H1 (cell line): ENCODE results near the gene SLC2A1. TPM values are rescaled to one million over a fixed set of nuclear protein-coding genes. Genes with fewer than 3 reads are reported as not detected.

ENCODE experiments used
- CTCF ChIA-PET: fragments of 300-600 bp; sonication (Branson Sonifier 250); formaldehyde crosslinking; loops from one replicate; lab custom pipeline; 2021; ENCODE audit not compliant: partially characterized antibody; lab: Charles Lee
- POLR2A ChIA-PET: fragments of 300-600 bp; sonication (Branson Sonifier 250); formaldehyde crosslinking; loops from one replicate; lab custom pipeline; 2021; ENCODE audit warnings: inconsistent platforms; ENCODE audit not compliant: partially characterized antibody; lab: Charles Lee
- DNase-seq, 2 experiments: peaks; one replicate each; pipeline versions ENCODE4 v3.0.0 to v3.0.0-alpha.2; 2010 to 2022; ENCODE audit warnings: low spot score in 2 of 2, low read depth in 1 of 2, mixed read lengths in 1 of 2
- FAIRE-seq: peaks from 2 replicates; lab custom pipeline; 2011; peaks lifted over from hg19 to GRCh38; lab: Jason Lieb, UNC
- H2AFZ ChIP-seq: 2 replicates; pipeline ENCODE4 v1.8.1; 2012; ENCODE audit warnings: low read length, inconsistent platforms
- H2AK5ac ChIP-seq: 2 replicates; pipeline ENCODE4 v1.6.1; 2013; ENCODE audit warnings: low read depth, low read length
- H2BK120ac ChIP-seq: replicated peaks from 2 replicates; pipeline ENCODE3; 2013; ENCODE audit warnings: low read depth, low read length, inconsistent platforms
- H2BK12ac ChIP-seq: 2 replicates; pipeline ENCODE4 v1.6.1; 2013; ENCODE audit warnings: low read depth, low read length
- H2BK15ac ChIP-seq: 2 replicates; pipeline ENCODE4 v1.6.1; 2013; ENCODE audit warnings: low read length
- H2BK20ac ChIP-seq: 2 replicates; pipeline ENCODE4 v1.6.1; 2013; ENCODE audit warnings: low read length
- H2BK5ac ChIP-seq: 2 replicates; pipeline ENCODE4 v1.6.1; 2013; ENCODE audit warnings: low read depth, low read length
- H3K14ac ChIP-seq: 2 replicates; pipeline ENCODE4 v1.6.1; 2013; ENCODE audit warnings: inconsistent platforms; ENCODE audit not compliant: insufficient read length
- H3K18ac ChIP-seq: 2 replicates; pipeline ENCODE4 v1.6.1; 2013; ENCODE audit warnings: low read length; ENCODE audit errors: extremely low read depth
- H3K23ac ChIP-seq: 2 replicates; pipeline ENCODE4 v1.6.1; 2013; ENCODE audit warnings: inconsistent platforms; ENCODE audit not compliant: insufficient read length
- H3K23me2 ChIP-seq: 2 replicates; pipeline ENCODE4 v1.6.1; 2013; ENCODE audit warnings: low read depth, low read length
- H3K27ac ChIP-seq: 2 replicates; pipeline ENCODE4 v1.6.1; 2011; ENCODE audit warnings: low read depth, low read length, inconsistent platforms
- H3K27me3 ChIP-seq, 4 experiments: replicated peaks in 1 of 4; 1 replicate in 1 of 4; 2 replicates in 3 of 4; pipeline versions ENCODE4 v1.6.1 to v1.8.1; 2011 to 2013; ENCODE audit warnings: low read length in 3 of 4, mild to moderate bottlenecking in 3 of 4, inconsistent platforms in 2 of 4, mixed read lengths in 2 of 4, moderate library complexity in 1 of 4; ENCODE audit not compliant: control insufficient read depth in 3 of 4, insufficient read depth in 3 of 4; ENCODE audit errors: extremely low read depth in 1 of 4
- H3K36me3 ChIP-seq, 4 experiments: 2 replicates each; pipeline versions ENCODE4 v1.6.1 to v1.8.1; 2011 to 2013; ENCODE audit warnings: mild to moderate bottlenecking in 4 of 4, low read length in 3 of 4, moderate library complexity in 2 of 4, control low read depth in 1 of 4, inconsistent platforms in 1 of 4; ENCODE audit not compliant: insufficient read depth in 4 of 4, control insufficient read depth in 2 of 4
- H3K4ac ChIP-seq: replicated peaks from 2 replicates; pipeline ENCODE3; 2013; ENCODE audit warnings: low read length, low read depth, mixed read lengths, inconsistent platforms; ENCODE audit not compliant: insufficient read length
- H3K4me1 ChIP-seq, 4 experiments: replicated peaks in 1 of 4; 1 replicate in 1 of 4; 2 replicates in 3 of 4; pipeline versions ENCODE4 v1.6.1 to v1.8.1; 2011 to 2013; ENCODE audit warnings: low read length in 3 of 4, inconsistent platforms in 2 of 4, mixed read lengths in 1 of 4; ENCODE audit not compliant: insufficient read depth in 4 of 4, control insufficient read depth in 3 of 4
- H3K4me2 ChIP-seq, 2 experiments: 2 replicates each; pipeline versions ENCODE4 v1.6.1 to v1.8.1; 2011 to 2013; ENCODE audit warnings: low read depth in 2 of 2, low read length in 2 of 2, control low read depth in 1 of 2, inconsistent platforms in 1 of 2, mild to moderate bottlenecking in 1 of 2; ENCODE audit not compliant: insufficient read depth in 1 of 2
- H3K4me3 ChIP-seq, 4 experiments: fragments of 200-600, 300-600 bp in 1 of 4; sonication (generic), shearing (Covaris generic), sonication (Bioruptor Twin) in 1 of 4; 2 replicates each; pipeline versions ENCODE4 v1.5.1 to v1.8.1; 2011 to 2016; ENCODE audit warnings: low read length in 4 of 4, low read depth in 3 of 4, control low read depth in 2 of 4, inconsistent platforms in 2 of 4, mild to moderate bottlenecking in 2 of 4, mixed read lengths in 1 of 4, moderate library complexity in 1 of 4; ENCODE audit not compliant: insufficient read depth in 2 of 4; ENCODE audit errors: extremely low read depth in 1 of 4
- H3K56ac ChIP-seq: replicated peaks from 2 replicates; pipeline ENCODE3; 2013; ENCODE audit warnings: low read depth, mild to moderate bottlenecking, mixed read lengths, low read length, inconsistent platforms; ENCODE audit not compliant: insufficient read length
- H3K79me1 ChIP-seq: 2 replicates; pipeline ENCODE4 v1.6.1; 2013; ENCODE audit warnings: low read depth, low read length, control low read depth
- H3K79me2 ChIP-seq, 2 experiments: 2 replicates each; pipeline versions ENCODE4 v1.6.1 to v1.8.1; 2012 to 2013; ENCODE audit warnings: low read length in 2 of 2, mild to moderate bottlenecking in 2 of 2, inconsistent platforms in 1 of 2; ENCODE audit not compliant: insufficient read depth in 2 of 2, control insufficient read depth in 1 of 2
- H3K9ac ChIP-seq, 4 experiments: replicated peaks in 1 of 4; 1 replicate in 1 of 4; 2 replicates in 3 of 4; pipeline versions ENCODE4 v1.6.1 to v1.8.1; 2011 to 2013; ENCODE audit warnings: low read depth in 3 of 4, low read length in 3 of 4, control low read depth in 2 of 4, mild to moderate bottlenecking in 2 of 4, moderate library complexity in 2 of 4, inconsistent platforms in 1 of 4; ENCODE audit errors: extremely low read depth in 1 of 4
- H3K9me3 ChIP-seq, 2 experiments: 2 replicates each; pipeline versions ENCODE4 v1.6.1 to v1.8.1; 2012 to 2013; ENCODE audit warnings: mild to moderate bottlenecking in 2 of 2, moderate library complexity in 2 of 2, control low read depth in 1 of 2, inconsistent platforms in 1 of 2, low read depth in 1 of 2, low read length in 1 of 2, mixed read lengths in 1 of 2; ENCODE audit not compliant: insufficient read depth in 2 of 2
- H4K20me1 ChIP-seq, 2 experiments: replicated peaks in 1 of 2; 2 replicates each; pipeline versions ENCODE3 to v1.8.1; 2011 to 2013; ENCODE audit warnings: inconsistent platforms in 2 of 2, low read length in 2 of 2, mild to moderate bottlenecking in 1 of 2; ENCODE audit not compliant: insufficient read depth in 2 of 2, control insufficient read depth in 1 of 2
- H4K5ac ChIP-seq: 2 replicates; pipeline ENCODE4 v1.6.1; 2013; ENCODE audit warnings: low read length, low read depth, mixed read lengths, inconsistent platforms; ENCODE audit not compliant: insufficient read length
- H4K8ac ChIP-seq: 2 replicates; pipeline ENCODE4 v1.8.0; 2013; ENCODE audit warnings: mild to moderate bottlenecking, moderate library complexity, low read length, inconsistent platforms; ENCODE audit not compliant: insufficient read depth; ENCODE audit errors: extremely low read depth
- H4K91ac ChIP-seq: replicated peaks from 2 replicates; pipeline ENCODE3; 2013; ENCODE audit warnings: low read length, mixed read lengths, inconsistent platforms; ENCODE audit not compliant: insufficient read length
- E2F6 ChIP-seq: IDR thresholded peaks from 2 replicates; pipeline ENCODE4 v1.6.1; 2012; ENCODE audit warnings: inconsistent platforms
- EGR1 ChIP-seq: IDR thresholded peaks from 2 replicates; pipeline ENCODE4 v1.6.1; 2011; ENCODE audit warnings: low read depth, low read length, borderline replicate concordance
- KDM5A ChIP-seq: fragments of 200-600 bp; IDR thresholded peaks from 2 replicates; pipeline ENCODE4 v1.7.1; 2012; ENCODE audit warnings: mild to moderate bottlenecking, low read length, inconsistent platforms, mixed read lengths
- SUZ12 ChIP-seq: fragments of 200-600 bp; sonication (generic); IDR thresholded peaks from 2 replicates; pipeline ENCODE4 v1.6.1; 2012; ENCODE audit warnings: mild to moderate bottlenecking, inconsistent platforms, low read length, moderate library complexity, mixed read lengths
- TAF1 ChIP-seq: IDR thresholded peaks from 2 replicates; pipeline ENCODE4 v1.6.1; 2011; ENCODE audit warnings: mild to moderate bottlenecking, low read depth, low read length
- WGBS, 2 experiments: shearing (Covaris generic) in 1 of 2; methylation state at CpG; one replicate each; pipeline versions ENCODE4 v1.1.6 to v1.1.7; 2013 to 2015; ENCODE audit warnings: low lambda C conversion rate in 2 of 2, mixed read lengths in 2 of 2, inconsistent platforms in 1 of 2, low coverage in 1 of 2, missing lambda C conversion rate in 1 of 2; ENCODE audit not compliant: insufficient replicate concordance in 2 of 2, insufficient coverage in 1 of 2, insufficient read length in 1 of 2; ENCODE audit errors: extremely low coverage in 1 of 2, missing lambda C conversion rate in 1 of 2; 5-methylcytosine and 5-hydroxymethylcytosine counted together
- polyA plus RNA-seq, 7 experiments: library from polyadenylated mRNA; depleted of rRNA in 3 of 7; stranded (reverse) in 5 of 7; unstranded in 2 of 7; fragments of >200 nt in 5 of 7; fragments of 200-250 nt in 2 of 7; gene quantifications; 1 replicate in 5 of 7; 2 replicates in 1 of 7; 4 replicates in 1 of 7; pipeline versions ENCODE4 v1.2.1 to v1.2.3, GENCODE V29; 2011 to 2013; ENCODE audit warnings: missing spikeins in 2 of 7, mixed read lengths in 2 of 7
- total RNA-seq: library from RNA; stranded (reverse); fragmentation: NEBNext Ultra II Directional; extraction: Animal tissue kit (Norgen Biotek cat#: 25700); gene quantifications from 2 replicates; pipeline ENCODE4 v1.2.1, GENCODE V29; 2021

SLC2A1 gene
- total and polyA plus RNA-seq, 2 of the 8 experiments (the other 6 are each of a cell fraction or from before 2014, with no cell fraction given) = 230 to 308 TPM

GRCh38 chr1:42957880-42958487 lies 684 bp downstream of the SLC2A1 start:
- Histone ChIP-seq H3K9ac (peak overlapping the region; percentile 88 to 97 (median 90)), H3K23ac (no peak overlapping the region), H3K4ac (no peak overlapping the region), H4K91ac (no peak overlapping the region), H2BK5ac (peak overlapping the region; percentile 67; the same call in 1 of the 2 replicates), H3K56ac (peak overlapping the region; percentile 8), H3K23me2 (peaks cover 4% of the 10 kb centered on the region; the same call in 1 of the 2 replicates), H3K27me3 (no peaks in the 10 kb centered on the region), H3K14ac (no peak overlapping the region), H3K27ac (peak overlapping the region; percentile 87), H3K4me1 (peaks cover 10 to 49% (median 36%) of the 10 kb centered on the region in 4 experiments), H3K36me3 (peaks cover 5 to 34% (median 12%) of the 10 kb centered on the region in 4 experiments; a peak in 6 of 8 replicates), H2BK120ac (no peak overlapping the region), H3K4me3 (peak overlapping the region; percentile 69 to 92 (median 91)), H2BK15ac (no peak overlapping the region), H3K18ac (peak overlapping the region; percentile 88), H2BK12ac (no peak overlapping the region), H4K20me1 (peaks cover 34 to 36% of the 10 kb centered on the region in 2 experiments), H2AK5ac (no peak overlapping the region), H3K79me1 (peaks cover 12% of the 10 kb centered on the region), H3K79me2 (peaks cover 59 to 82% of the 10 kb centered on the region in 2 experiments), H2AFZ (no peak overlapping the region), H4K8ac (peak overlapping the region; percentile 95), H4K5ac (no peak overlapping the region), H2BK20ac (no peak overlapping the region), H3K4me2 (peak overlapping the region; percentile 71 to 81), H3K9me3 (no peaks in the 10 kb centered on the region)
- DNase-seq = peak in 1 of 2 experiments; percentile 70
- ChIA-PET CTCF (interaction anchor here (1.5 to 2.0 kb wide), 5 partner anchors 9 to 116 kb away, joined by 4 to 7 read pairs (median 6); no protein-coding TSS in a partner anchor), POLR2A (interaction anchor here (1.3 to 14.7 kb wide), 11 partner anchors 9 to 81 kb away, joined by 3 to 140 read pairs (median 6); no protein-coding TSS in a partner anchor)
- 1% methylated on average over 28 of the region's 72 CpGs; no CpG with 5 or more reads in 1 of the 2 experiments for WGBS, 2 experiments
- no peak for FAIRE-seq
- no peak for TF ChIP-seq KDM5A
- TF ChIP-seq TAF1 = no peak
- 0 out of 2 replicates have a peak, but pooled peaks have one; percentile 15 for TF ChIP-seq E2F6
- peak; percentile 85; the same call in 1 of the 2 replicates for TF ChIP-seq EGR1
- no peak for TF ChIP-seq SUZ12
